Neural cell (in vitro differentiated cells): ENCODE results near the gene KIRREL2. TPM values are rescaled to one million over a fixed set of nuclear protein-coding genes. Genes with fewer than 3 reads are reported as not detected.

ENCODE experiments used
- H2AFZ ChIP-seq: fragments of 200-600, 300-800 bp; sonication (generic), shearing (Covaris generic); 2 replicates; pipeline ENCODE4 v1.6.0; 2014; ENCODE audit warnings: low read depth, mild to moderate bottlenecking, antibody characterized with exemption, low read length, moderate library complexity
- H3F3A ChIP-seq: fragments of 200-600 bp; shearing (Covaris generic); 2 replicates; pipeline ENCODE4 v1.6.1; 2016; ENCODE audit warnings: mild to moderate bottlenecking, moderate library complexity, mixed read lengths, antibody characterized with exemption, low read length; ENCODE audit not compliant: insufficient read depth, poor library complexity, severe bottlenecking
- H3K27ac ChIP-seq: fragments of 200-600, 300-800 bp; sonication (generic), shearing (Covaris generic); 2 replicates; pipeline ENCODE4 v1.5.1; 2014; ENCODE audit warnings: mild to moderate bottlenecking, low read length, moderate library complexity
- H3K27me3 ChIP-seq: fragments of 300-800, 200-600 bp; sonication (generic), shearing (Covaris generic); 2 replicates; pipeline ENCODE4 v1.6.0; 2014; ENCODE audit warnings: mild to moderate bottlenecking, low read depth, low read length, moderate library complexity; ENCODE audit not compliant: insufficient read depth
- H3K36me3 ChIP-seq: fragments of 300-800, 200-600 bp; sonication (generic), shearing (Covaris generic); 2 replicates; pipeline ENCODE4 v1.5.1; 2014; ENCODE audit warnings: mild to moderate bottlenecking, antibody characterized with exemption, low read length, moderate library complexity; ENCODE audit not compliant: insufficient read depth
- H3K4me2 ChIP-seq: fragments of 300-800, 200-600 bp; sonication (generic), shearing (Covaris generic); 2 replicates; pipeline ENCODE4 v1.6.0; 2014; ENCODE audit warnings: mild to moderate bottlenecking, low read length
- H3K4me3 ChIP-seq: fragments of 300-800, 200-600 bp; sonication (generic), shearing (Covaris generic); 2 replicates; pipeline ENCODE4 v1.5.1; 2014; ENCODE audit warnings: mild to moderate bottlenecking, low read length, moderate library complexity
- H3K79me2 ChIP-seq: fragments of 200-600 bp; shearing (Covaris generic); replicated peaks from 2 replicates; pipeline ENCODE4 v1.6.0; 2014; ENCODE audit warnings: mild to moderate bottlenecking, low read length, moderate library complexity; ENCODE audit not compliant: insufficient read depth
- H3K9ac ChIP-seq: fragments of 300-800, 200-600 bp; sonication (generic), shearing (Covaris generic); 2 replicates; pipeline ENCODE4 v1.6.1; 2016; ENCODE audit warnings: mild to moderate bottlenecking, low read length, mixed read lengths
- H3K9me2 ChIP-seq: fragments of 200-600 bp; shearing (Covaris generic); 2 replicates; pipeline ENCODE4 v1.6.1; 2016; ENCODE audit warnings: mild to moderate bottlenecking, low read length, mixed read lengths; ENCODE audit not compliant: insufficient read depth
- H3K9me3 ChIP-seq: fragments of 200-600, 300-800 bp; sonication (generic), shearing (Covaris generic); 2 replicates; pipeline ENCODE4 v1.6.1; 2016; ENCODE audit warnings: mild to moderate bottlenecking, mixed run types, low read length, moderate library complexity, mixed read lengths
- H4K20me1 ChIP-seq: fragments of 200-600 bp; shearing (Covaris generic); 2 replicates; pipeline ENCODE4 v1.6.1; 2016; ENCODE audit warnings: mild to moderate bottlenecking, mixed run types; ENCODE audit not compliant: insufficient read depth
- EP300 ChIP-seq: fragments of 450-650 bp; conservative IDR thresholded peaks from 2 replicates; pipeline ENCODE4 v1.6.1; 2014; ENCODE audit warnings: antibody characterized with exemption, mild to moderate bottlenecking, moderate library complexity; ENCODE audit not compliant: poor library complexity, severe bottlenecking
- EZH2 ChIP-seq: fragments of 200-600, 300-800 bp; shearing (Covaris generic), sonication (generic); IDR thresholded peaks from 2 replicates; pipeline ENCODE4 v1.6.1; 2014; ENCODE audit warnings: antibody characterized with exemption, low read length, borderline replicate concordance, mild to moderate bottlenecking; ENCODE audit not compliant: insufficient read depth, poor library complexity, severe bottlenecking
- MXI1 ChIP-seq: fragments of 450-650 bp; conservative IDR thresholded peaks from 2 replicates; pipeline ENCODE4 v1.6.1; 2014; ENCODE audit warnings: antibody characterized with exemption, mild to moderate bottlenecking; ENCODE audit not compliant: poor library complexity, severe bottlenecking
- POLR2AphosphoS5 ChIP-seq: IDR thresholded peaks from 2 replicates; pipeline ENCODE4 v1.6.1; 2012
- RAD21 ChIP-seq: fragments of 450-650 bp; conservative IDR thresholded peaks from 2 replicates; pipeline ENCODE4 v1.6.1; 2014; ENCODE audit warnings: antibody characterized with exemption, mild to moderate bottlenecking, moderate library complexity
- SMC3 ChIP-seq: fragments of 450-650 bp; conservative IDR thresholded peaks from 2 replicates; pipeline ENCODE4 v1.6.1; 2014; ENCODE audit warnings: antibody characterized with exemption, mild to moderate bottlenecking, moderate library complexity; ENCODE audit not compliant: poor library complexity
- TAF1 ChIP-seq: IDR thresholded peaks from 2 replicates; pipeline ENCODE4 v1.6.1; 2012; ENCODE audit warnings: low read depth
- polyA plus RNA-seq: library from polyadenylated mRNA; depleted of rRNA; stranded (reverse); fragments of >200 nt; gene quantifications from 2 replicates; pipeline ENCODE4 v1.2.3, GENCODE V29; 2014
- TF ChIP-seq, protein P1 (sequence below): IDR thresholded peaks from 2 replicates; pipeline ENCODE4 v1.6.1; 2012; ENCODE audit warnings: borderline replicate concordance
- TF ChIP-seq, protein P2 (sequence below): fragments of 450-650 bp; IDR thresholded peaks from 2 replicates; pipeline ENCODE4 v1.5.1; 2014; ENCODE audit warnings: antibody characterized with exemption, mild to moderate bottlenecking, moderate library complexity; ENCODE audit not compliant: poor library complexity, severe bottlenecking

KIRREL2 gene
- polyA plus RNA-seq, 1 donor from 2014 or later = 0.79 TPM

DNA sequence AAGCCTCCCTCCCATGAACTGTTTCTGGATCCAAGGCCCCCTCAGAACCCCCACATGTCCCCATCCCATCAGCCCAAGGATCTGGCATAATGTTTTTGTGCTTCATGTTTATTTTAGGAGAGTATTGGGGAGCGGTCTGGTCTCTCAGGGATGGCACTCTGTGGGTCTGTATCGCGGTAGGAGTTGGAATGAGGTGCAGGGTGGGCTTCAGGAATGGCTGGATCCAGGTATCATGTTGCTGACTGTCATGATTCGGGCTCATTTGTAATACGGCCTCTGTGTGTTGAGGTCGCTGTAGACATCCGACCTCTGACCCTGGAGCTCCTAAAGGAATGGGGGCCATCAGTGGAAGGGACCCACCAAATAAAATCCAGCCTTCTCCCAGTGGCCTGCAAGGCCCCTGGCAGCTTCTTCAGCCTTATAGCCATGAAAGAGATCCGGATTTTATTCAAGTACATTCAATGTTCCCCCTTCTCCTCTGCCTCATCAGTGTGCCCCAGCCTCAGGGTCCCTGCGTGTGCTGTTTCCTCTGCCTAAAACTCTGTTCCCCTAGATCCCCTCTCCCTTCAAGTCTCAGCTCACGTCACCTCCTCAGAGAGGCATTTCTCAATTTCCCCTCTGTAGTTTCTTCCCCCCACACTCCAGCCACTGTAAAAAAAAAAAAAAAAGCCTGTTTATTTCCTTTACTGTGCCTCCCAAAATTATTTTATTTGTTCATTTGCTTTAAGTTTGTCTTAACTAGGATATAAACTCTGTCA lies 47.8 kb downstream of the KIRREL2 start:
- TF ChIP-seq RAD21 = no peak
- TF ChIP-seq MXI1 = no peak
- TF ChIP-seq, protein P1, sequence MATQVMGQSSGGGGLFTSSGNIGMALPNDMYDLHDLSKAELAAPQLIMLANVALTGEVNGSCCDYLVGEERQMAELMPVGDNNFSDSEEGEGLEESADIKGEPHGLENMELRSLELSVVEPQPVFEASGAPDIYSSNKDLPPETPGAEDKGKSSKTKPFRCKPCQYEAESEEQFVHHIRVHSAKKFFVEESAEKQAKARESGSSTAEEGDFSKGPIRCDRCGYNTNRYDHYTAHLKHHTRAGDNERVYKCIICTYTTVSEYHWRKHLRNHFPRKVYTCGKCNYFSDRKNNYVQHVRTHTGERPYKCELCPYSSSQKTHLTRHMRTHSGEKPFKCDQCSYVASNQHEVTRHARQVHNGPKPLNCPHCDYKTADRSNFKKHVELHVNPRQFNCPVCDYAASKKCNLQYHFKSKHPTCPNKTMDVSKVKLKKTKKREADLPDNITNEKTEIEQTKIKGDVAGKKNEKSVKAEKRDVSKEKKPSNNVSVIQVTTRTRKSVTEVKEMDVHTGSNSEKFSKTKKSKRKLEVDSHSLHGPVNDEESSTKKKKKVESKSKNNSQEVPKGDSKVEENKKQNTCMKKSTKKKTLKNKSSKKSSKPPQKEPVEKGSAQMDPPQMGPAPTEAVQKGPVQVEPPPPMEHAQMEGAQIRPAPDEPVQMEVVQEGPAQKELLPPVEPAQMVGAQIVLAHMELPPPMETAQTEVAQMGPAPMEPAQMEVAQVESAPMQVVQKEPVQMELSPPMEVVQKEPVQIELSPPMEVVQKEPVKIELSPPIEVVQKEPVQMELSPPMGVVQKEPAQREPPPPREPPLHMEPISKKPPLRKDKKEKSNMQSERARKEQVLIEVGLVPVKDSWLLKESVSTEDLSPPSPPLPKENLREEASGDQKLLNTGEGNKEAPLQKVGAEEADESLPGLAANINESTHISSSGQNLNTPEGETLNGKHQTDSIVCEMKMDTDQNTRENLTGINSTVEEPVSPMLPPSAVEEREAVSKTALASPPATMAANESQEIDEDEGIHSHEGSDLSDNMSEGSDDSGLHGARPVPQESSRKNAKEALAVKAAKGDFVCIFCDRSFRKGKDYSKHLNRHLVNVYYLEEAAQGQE = no peak
- TF ChIP-seq TAF1 = no peak
- no peak for TF ChIP-seq SMC3
- TF ChIP-seq EZH2 = no peak
- TF ChIP-seq POLR2AphosphoS5 = no peak
- TF ChIP-seq, protein P2, sequence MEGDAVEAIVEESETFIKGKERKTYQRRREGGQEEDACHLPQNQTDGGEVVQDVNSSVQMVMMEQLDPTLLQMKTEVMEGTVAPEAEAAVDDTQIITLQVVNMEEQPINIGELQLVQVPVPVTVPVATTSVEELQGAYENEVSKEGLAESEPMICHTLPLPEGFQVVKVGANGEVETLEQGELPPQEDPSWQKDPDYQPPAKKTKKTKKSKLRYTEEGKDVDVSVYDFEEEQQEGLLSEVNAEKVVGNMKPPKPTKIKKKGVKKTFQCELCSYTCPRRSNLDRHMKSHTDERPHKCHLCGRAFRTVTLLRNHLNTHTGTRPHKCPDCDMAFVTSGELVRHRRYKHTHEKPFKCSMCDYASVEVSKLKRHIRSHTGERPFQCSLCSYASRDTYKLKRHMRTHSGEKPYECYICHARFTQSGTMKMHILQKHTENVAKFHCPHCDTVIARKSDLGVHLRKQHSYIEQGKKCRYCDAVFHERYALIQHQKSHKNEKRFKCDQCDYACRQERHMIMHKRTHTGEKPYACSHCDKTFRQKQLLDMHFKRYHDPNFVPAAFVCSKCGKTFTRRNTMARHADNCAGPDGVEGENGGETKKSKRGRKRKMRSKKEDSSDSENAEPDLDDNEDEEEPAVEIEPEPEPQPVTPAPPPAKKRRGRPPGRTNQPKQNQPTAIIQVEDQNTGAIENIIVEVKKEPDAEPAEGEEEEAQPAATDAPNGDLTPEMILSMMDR = no peak
- TF ChIP-seq EP300 = no peak
- H3K27ac ChIP-seq = no peak overlapping the region
- H3K9ac ChIP-seq = no peak overlapping the region
- H3K4me2 ChIP-seq = no peak overlapping the region
- H3K27me3 ChIP-seq = peaks cover 10% of the 10 kb centered on the region
- H4K20me1 ChIP-seq = no peaks in the 10 kb centered on the region
- no peaks in the 10 kb centered on the region for H3K9me3 ChIP-seq
- no peaks in the 10 kb centered on the region for H3K9me2 ChIP-seq
- no peak overlapping the region for H3K4me3 ChIP-seq
- H3K79me2 ChIP-seq = no peaks in the 10 kb centered on the region
- H2AFZ ChIP-seq = no peak overlapping the region
- H3F3A ChIP-seq = no peaks in the 10 kb centered on the region
- no peaks in the 10 kb centered on the region for H3K36me3 ChIP-seq

DNA sequence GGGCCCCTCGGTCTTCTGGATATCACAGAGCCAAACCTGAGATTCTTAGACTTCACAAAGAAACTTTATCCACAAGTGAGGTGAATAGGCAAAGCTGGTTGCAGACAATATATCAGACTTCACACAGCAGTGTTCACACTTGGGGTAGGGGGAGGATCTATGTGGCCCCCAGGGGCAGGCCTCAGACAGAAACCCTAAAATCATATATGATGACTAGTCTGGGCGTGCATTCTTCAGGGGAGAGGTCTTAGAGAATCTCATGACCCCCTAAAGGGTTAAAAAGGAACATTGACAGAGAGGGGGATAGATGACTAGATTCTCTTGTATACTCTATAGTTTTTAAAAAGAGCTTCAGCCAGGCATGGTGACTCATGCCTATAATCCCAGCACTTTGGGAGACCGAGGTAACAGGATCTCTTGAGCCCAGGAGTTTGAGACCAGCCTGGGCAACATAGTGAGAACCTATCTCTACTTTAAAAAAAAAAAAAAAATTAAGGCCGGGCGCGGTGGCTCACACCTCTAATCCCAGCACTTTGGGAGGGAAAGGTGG lies 48.5 kb downstream of the KIRREL2 start:
- H3K9me2 ChIP-seq = no peaks in the 10 kb centered on the region
- H4K20me1 ChIP-seq = no peaks in the 10 kb centered on the region
- H3K27ac ChIP-seq = no peak overlapping the region
- no peak overlapping the region for H3K4me2 ChIP-seq
- no peak overlapping the region for H3K9ac ChIP-seq
- no peaks in the 10 kb centered on the region for H3K36me3 ChIP-seq
- no peaks in the 10 kb centered on the region for H3F3A ChIP-seq
- no peaks in the 10 kb centered on the region for H3K9me3 ChIP-seq
- H3K79me2 ChIP-seq = no peaks in the 10 kb centered on the region
- H3K4me3 ChIP-seq = no peak overlapping the region
- peaks cover 10% of the 10 kb centered on the region for H3K27me3 ChIP-seq
- TF ChIP-seq, protein P2 = no peak
- no peak for TF ChIP-seq POLR2AphosphoS5
- no peak for TF ChIP-seq RAD21
- TF ChIP-seq, protein P1 = no peak
- TF ChIP-seq MXI1 = no peak
- TF ChIP-seq SMC3 = no peak
- no peak for TF ChIP-seq TAF1
- TF ChIP-seq EP300 = no peak
- no peak for TF ChIP-seq EZH2
- no peak overlapping the region for H2AFZ ChIP-seq
